Neural progenitor cell (in vitro differentiated cells): ENCODE data around the gene CHD2.

Source experiments
- EZH2 ChIP-seq: fragments of 200-600 bp; sonication (generic); IDR thresholded peaks from 2 replicates; pipeline ENCODE4 v1.6.1; 2017; ENCODE audit warnings: antibody characterized with exemption, mild to moderate bottlenecking, moderate library complexity
- EZH2phosphoT487 ChIP-seq: fragments of 200-600 bp; sonication (generic); IDR thresholded peaks from 2 replicates; pipeline ENCODE4 v1.6.1; 2017; ENCODE audit warnings: antibody characterized with exemption
- TF ChIP-seq, protein P1 (sequence below): fragments of 200-600 bp; sonication (generic); IDR thresholded peaks from 2 replicates; pipeline ENCODE4 v1.5.1; 2017; ENCODE audit warnings: antibody characterized with exemption, mild to moderate bottlenecking

DNA sequence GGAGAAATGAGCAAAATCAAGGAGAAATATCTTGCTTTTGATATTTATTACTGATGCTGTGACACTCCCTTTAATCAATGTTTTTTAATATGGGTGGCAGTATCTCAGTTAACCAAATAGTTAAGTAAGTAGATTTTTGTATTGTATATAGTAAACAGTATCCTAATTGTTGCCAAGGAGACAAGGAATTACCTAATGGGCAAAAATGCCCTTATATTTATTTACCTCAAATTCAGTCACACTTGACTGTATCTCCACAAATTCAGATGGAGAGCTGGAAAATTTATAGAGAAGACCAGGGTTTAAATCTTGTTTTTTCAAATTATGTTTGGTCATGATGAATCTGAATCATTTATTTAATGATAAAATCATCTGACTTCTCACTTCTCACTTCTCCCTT lies 3.6 kb upstream of the CHD2 start:
- TF ChIP-seq, protein P1, sequence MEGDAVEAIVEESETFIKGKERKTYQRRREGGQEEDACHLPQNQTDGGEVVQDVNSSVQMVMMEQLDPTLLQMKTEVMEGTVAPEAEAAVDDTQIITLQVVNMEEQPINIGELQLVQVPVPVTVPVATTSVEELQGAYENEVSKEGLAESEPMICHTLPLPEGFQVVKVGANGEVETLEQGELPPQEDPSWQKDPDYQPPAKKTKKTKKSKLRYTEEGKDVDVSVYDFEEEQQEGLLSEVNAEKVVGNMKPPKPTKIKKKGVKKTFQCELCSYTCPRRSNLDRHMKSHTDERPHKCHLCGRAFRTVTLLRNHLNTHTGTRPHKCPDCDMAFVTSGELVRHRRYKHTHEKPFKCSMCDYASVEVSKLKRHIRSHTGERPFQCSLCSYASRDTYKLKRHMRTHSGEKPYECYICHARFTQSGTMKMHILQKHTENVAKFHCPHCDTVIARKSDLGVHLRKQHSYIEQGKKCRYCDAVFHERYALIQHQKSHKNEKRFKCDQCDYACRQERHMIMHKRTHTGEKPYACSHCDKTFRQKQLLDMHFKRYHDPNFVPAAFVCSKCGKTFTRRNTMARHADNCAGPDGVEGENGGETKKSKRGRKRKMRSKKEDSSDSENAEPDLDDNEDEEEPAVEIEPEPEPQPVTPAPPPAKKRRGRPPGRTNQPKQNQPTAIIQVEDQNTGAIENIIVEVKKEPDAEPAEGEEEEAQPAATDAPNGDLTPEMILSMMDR = no peak
- TF ChIP-seq EZH2phosphoT487 = no peak
- TF ChIP-seq EZH2 = no peak
